Measurements from ENCODE around the gene SEMA3A. TPM values are rescaled to one million over a fixed set of nuclear protein-coding genes. Genes with fewer than 3 reads are reported as not detected.
"Not testable (repeated sequence)": the region's sequence is repeated elsewhere in the genome, so short reads cannot be mapped to it uniquely, and the experiment has no call there.

SEMA3A gene
- total and polyA plus RNA-seq, 2 experiments from 2014 or later = 24.5 to 48.4 TPM

DNA sequence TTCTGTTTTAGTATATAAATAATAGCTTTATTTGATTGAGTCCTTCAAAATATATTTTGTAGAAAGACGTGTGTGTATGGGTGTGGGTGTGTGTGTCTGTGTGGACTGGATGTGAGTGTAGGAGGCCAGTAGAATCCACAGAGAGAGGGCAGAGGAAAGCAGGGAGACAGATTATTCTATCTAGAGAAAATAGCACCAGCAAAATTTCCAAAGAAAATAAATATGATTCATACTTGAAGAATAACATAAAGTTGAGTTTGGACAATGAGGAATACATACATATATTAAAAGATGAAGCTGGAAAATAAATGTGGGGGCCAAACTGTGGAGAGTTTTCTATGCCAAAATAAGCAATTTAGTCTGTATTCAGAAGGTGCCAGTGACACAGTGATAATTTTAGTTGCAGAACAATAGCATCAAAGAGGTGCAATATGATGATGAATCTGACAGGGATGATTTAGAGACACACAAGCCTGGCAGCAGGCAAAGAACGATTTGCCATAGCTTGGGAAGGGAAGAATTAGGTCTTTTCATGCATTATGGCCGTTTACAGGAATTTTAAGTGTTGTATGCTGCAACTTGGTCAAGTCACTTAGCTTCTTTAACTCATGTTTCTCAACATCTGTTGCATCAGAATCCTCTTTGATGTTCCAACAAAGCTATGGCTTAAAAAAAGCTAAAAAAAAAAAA lies 121.3 kb downstream of the SEMA3A start:
- peak; percentile 60 for DNase-seq
- H3K4me2 ChIP-seq (ENCODE audit: unreplicated experiment) = no peak overlapping the region

DNA sequence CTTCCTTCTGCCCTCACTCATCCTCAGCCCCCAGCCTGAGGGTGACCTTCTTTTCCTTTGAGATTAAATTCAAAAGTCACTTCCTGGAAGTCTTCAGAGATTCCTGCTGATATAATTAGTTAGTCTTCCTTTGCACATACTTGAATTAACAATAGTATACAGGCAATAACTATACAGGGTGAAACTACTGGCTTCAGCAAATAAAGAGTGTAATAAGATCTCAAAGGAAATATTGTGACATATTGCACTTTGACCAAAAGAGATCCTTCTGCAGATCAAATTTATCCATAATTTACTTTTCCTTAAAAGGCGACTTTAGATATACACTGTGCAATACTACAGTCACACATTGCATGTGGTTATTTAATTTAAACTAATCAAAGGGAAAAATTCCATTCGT lies 123.8 kb downstream of the SEMA3A start:
- Histone ChIP-seq H3K4me2 (ENCODE audit: unreplicated experiment) (no peak overlapping the region), H3K4me3 (no peak overlapping the region), H3K27ac (no peak overlapping the region), H3K9ac (no peak overlapping the region), H3K79me2 (ENCODE audit: insufficient read depth) (no peaks in the 10 kb centered on the region), H3K9me3 (ENCODE audit: low read depth) (no peaks in the 10 kb centered on the region), H3K36me3 (ENCODE audit: low read depth) (no peaks in the 10 kb centered on the region), H3F3A (ENCODE audit: insufficient read depth) (no peaks in the 10 kb centered on the region), H3K4me1 (ENCODE audit: insufficient read depth) (peaks cover 13% of the 10 kb centered on the region), H3K27me3 (replicated peaks; ENCODE audit: insufficient read depth) (no peaks in the 10 kb centered on the region), H3K9me2 (ENCODE audit: insufficient read depth) (no peaks in the 10 kb centered on the region; the same call in none of the 2 replicates), H2AFZ (no peak overlapping the region), H4K20me1 (ENCODE audit: insufficient read depth) (no peaks in the 10 kb centered on the region)
- TF ChIP-seq EZH2 (IDR thresholded peaks at IDR 0.05; ENCODE audit: insufficient read depth, poor library complexity, severe bottlenecking) = no peak
- TF ChIP-seq EZH2phosphoT487 (IDR thresholded peaks at IDR 0.05; ENCODE audit: insufficient read depth, low read depth) = no peak
- 96 to 99% methylated on average over 2 of the region's 2 CpGs for WGBS, 2 experiments (ENCODE audit: low coverage in 1 of 2, low lambda C conversion rate in 2 of 2, missing lambda C conversion rate in 2 of 2)
- DNase-seq = no peak
- in situ Hi-C loops (cut with MboI) = no loop called here

More for the DNA sequence above, 121.3 kb downstream of the SEMA3A start:
- in situ Hi-C loops (cut with MboI) = no loop called here
- H3F3A ChIP-seq (ENCODE audit: insufficient read depth) = no peaks in the 10 kb centered on the region
- TF ChIP-seq EZH2 (IDR thresholded peaks at IDR 0.05; ENCODE audit: insufficient read depth, poor library complexity, severe bottlenecking) (no peak), EZH2phosphoT487 (IDR thresholded peaks at IDR 0.05; ENCODE audit: insufficient read depth, low read depth) (no peak)
- H3K36me3 ChIP-seq (ENCODE audit: low read depth) = no peaks in the 10 kb centered on the region
- no peak overlapping the region for H3K9ac ChIP-seq
- no peaks in the 10 kb centered on the region for H3K79me2 ChIP-seq (ENCODE audit: insufficient read depth)
- peaks cover 13% of the 10 kb centered on the region for H3K4me1 ChIP-seq (ENCODE audit: insufficient read depth)
- no peaks in the 10 kb centered on the region for H4K20me1 ChIP-seq (ENCODE audit: insufficient read depth)
- H3K4me3 ChIP-seq = no peak overlapping the region
- no peaks in the 10 kb centered on the region; the same call in none of the 2 replicates for H3K9me2 ChIP-seq (ENCODE audit: insufficient read depth)
- no peaks in the 10 kb centered on the region for H3K9me3 ChIP-seq (ENCODE audit: low read depth)
- H3K27me3 ChIP-seq (replicated peaks; ENCODE audit: insufficient read depth) = no peaks in the 10 kb centered on the region
- 44 to 45% methylated on average over 3 of the region's 3 CpGs for WGBS, 2 experiments (ENCODE audit: low coverage in 1 of 2, low lambda C conversion rate in 2 of 2, missing lambda C conversion rate in 2 of 2)
- H3K27ac ChIP-seq = 0 out of 2 replicates have a peak overlapping the region, but pooled peaks have one; percentile 1
- H2AFZ ChIP-seq = peak overlapping the region; percentile 56

DNA sequence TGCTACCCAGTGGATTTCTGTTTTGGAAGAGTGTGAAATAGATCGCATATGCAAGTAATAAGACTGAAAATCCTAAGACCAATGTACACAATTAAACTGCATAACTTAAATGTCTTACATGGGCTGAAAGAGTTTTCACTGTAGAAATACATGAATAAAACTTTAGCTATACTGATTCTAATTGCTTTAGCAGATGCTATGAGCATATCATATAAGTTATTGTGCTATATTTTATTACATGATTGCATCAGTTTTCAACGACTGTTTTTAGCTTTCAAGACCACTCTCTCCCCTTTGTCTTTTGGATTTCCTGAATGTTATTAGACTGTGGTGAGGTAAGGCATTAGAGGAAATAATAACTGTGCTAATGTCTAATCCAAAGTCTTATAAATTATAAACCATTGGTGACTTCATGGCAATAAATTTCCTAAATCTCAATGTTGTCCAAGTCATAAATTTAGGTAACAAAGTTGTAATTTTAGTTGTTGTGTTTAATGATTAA lies 124.5 kb downstream of the SEMA3A start:
- 98% methylated on average over 2 of the region's 2 CpGs for WGBS, 2 experiments (ENCODE audit: low coverage in 1 of 2, low lambda C conversion rate in 2 of 2, missing lambda C conversion rate in 2 of 2)
- H3K4me1 ChIP-seq (ENCODE audit: insufficient read depth) = peaks cover 13% of the 10 kb centered on the region
- TF ChIP-seq EZH2 (IDR thresholded peaks at IDR 0.05; ENCODE audit: insufficient read depth, poor library complexity, severe bottlenecking) (no peak), EZH2phosphoT487 (IDR thresholded peaks at IDR 0.05; ENCODE audit: insufficient read depth, low read depth) (no peak)
- no peak overlapping the region for H3K4me3 ChIP-seq
- in situ Hi-C loops (cut with MboI) = no loop called here
- no peak for DNase-seq
- no peaks in the 10 kb centered on the region for H3K79me2 ChIP-seq (ENCODE audit: insufficient read depth)
- no peaks in the 10 kb centered on the region for H3F3A ChIP-seq (ENCODE audit: insufficient read depth)
- H3K9me3 ChIP-seq (ENCODE audit: low read depth) = no peaks in the 10 kb centered on the region
- no peak overlapping the region for H2AFZ ChIP-seq
- H3K9me2 ChIP-seq (ENCODE audit: insufficient read depth) = no peaks in the 10 kb centered on the region; the same call in none of the 2 replicates
- H3K4me2 ChIP-seq (ENCODE audit: unreplicated experiment) = no peak overlapping the region
- no peaks in the 10 kb centered on the region for H3K27me3 ChIP-seq (replicated peaks; ENCODE audit: insufficient read depth)
- H3K9ac ChIP-seq = no peak overlapping the region
- no peaks in the 10 kb centered on the region for H3K36me3 ChIP-seq (ENCODE audit: low read depth)
- no peak overlapping the region for H3K27ac ChIP-seq
- H4K20me1 ChIP-seq (ENCODE audit: insufficient read depth) = no peaks in the 10 kb centered on the region

DNA sequence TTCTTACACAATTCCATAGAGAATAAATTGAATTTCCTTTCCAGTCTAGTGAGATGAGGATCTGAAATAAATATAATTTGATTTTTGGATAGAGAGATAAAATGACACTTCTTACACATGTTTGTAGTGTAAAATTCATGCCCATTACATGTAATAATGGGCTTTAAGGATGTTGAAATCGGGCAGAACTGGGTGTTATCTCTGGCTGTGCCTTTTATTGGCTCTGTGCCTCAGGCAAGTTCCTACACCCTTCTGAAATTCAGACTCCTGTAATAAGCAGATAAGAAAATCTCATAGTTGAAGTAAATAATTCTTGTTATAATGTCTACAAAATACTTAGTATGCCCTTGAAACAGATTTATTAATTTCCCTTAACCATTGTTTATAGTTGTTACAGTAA lies 125.6 kb downstream of the SEMA3A start:
- in situ Hi-C loops (cut with MboI) = no loop called here
- Histone ChIP-seq H3K9me3 (ENCODE audit: low read depth) (no peaks in the 10 kb centered on the region), H3K9ac (no peak overlapping the region), H3K9me2 (ENCODE audit: insufficient read depth) (no peaks in the 10 kb centered on the region; the same call in none of the 2 replicates), H2AFZ (no peak overlapping the region), H3K4me1 (ENCODE audit: insufficient read depth) (peaks cover 11% of the 10 kb centered on the region), H3K4me2 (ENCODE audit: unreplicated experiment) (no peak overlapping the region), H3K27ac (no peak overlapping the region), H3F3A (ENCODE audit: insufficient read depth) (no peaks in the 10 kb centered on the region), H3K27me3 (replicated peaks; ENCODE audit: insufficient read depth) (no peaks in the 10 kb centered on the region), H3K79me2 (ENCODE audit: insufficient read depth) (no peaks in the 10 kb centered on the region), H4K20me1 (ENCODE audit: insufficient read depth) (no peaks in the 10 kb centered on the region), H3K4me3 (no peak overlapping the region), H3K36me3 (ENCODE audit: low read depth) (no peaks in the 10 kb centered on the region)
- 6 to 27% methylated on average over 1 of the region's 1 CpG for WGBS, 2 experiments (ENCODE audit: low coverage in 1 of 2, low lambda C conversion rate in 2 of 2, missing lambda C conversion rate in 2 of 2)
- TF ChIP-seq EZH2 (IDR thresholded peaks at IDR 0.05; ENCODE audit: insufficient read depth, poor library complexity, severe bottlenecking) = no peak
- no peak for TF ChIP-seq EZH2phosphoT487 (IDR thresholded peaks at IDR 0.05; ENCODE audit: insufficient read depth, low read depth)
- no peak for DNase-seq

DNA sequence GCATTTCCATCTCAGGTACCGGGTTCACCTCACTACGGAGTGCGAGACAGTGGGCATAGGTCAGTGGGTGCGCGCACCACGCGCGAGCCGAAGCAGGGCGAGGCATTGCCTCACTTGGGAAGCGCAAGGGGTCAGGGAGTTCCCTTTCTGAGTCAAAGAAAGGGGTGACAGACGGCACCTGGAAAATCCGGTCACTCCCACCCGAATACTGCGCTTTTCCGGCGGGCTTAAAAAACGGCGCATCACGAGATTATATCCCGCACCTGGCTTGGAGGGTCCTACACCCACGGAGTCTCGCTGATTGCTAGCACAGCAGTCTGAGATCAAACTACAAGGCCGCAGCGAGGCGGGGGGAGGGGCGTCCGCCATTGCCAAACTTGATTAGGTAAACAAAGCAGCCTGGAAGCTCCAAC lies 132.1 kb downstream of the SEMA3A start:
- H3K36me3 ChIP-seq (ENCODE audit: low read depth); H3K79me2 ChIP-seq (ENCODE audit: insufficient read depth); H3K9me2 ChIP-seq (ENCODE audit: insufficient read depth); DNase-seq; H3K4me3 ChIP-seq; H3K9ac ChIP-seq; H3F3A ChIP-seq (ENCODE audit: insufficient read depth); in situ Hi-C loops (cut with MboI); H3K4me2 ChIP-seq (ENCODE audit: unreplicated experiment); H3K9me3 ChIP-seq (ENCODE audit: low read depth); H3K27ac ChIP-seq; H4K20me1 ChIP-seq (ENCODE audit: insufficient read depth); H3K27me3 ChIP-seq (replicated peaks; ENCODE audit: insufficient read depth); H2AFZ ChIP-seq: not testable (repeated sequence)
- H3K4me1 ChIP-seq (ENCODE audit: insufficient read depth) = peaks cover 21% of the 10 kb centered on the region
- WGBS, 2 experiments (ENCODE audit: low coverage in 1 of 2, low lambda C conversion rate in 2 of 2, missing lambda C conversion rate in 2 of 2) = 93 to 95% methylated on average over 16 to 28 of the region's 28 CpGs

All from GM23248 (cell line).